PFSK-1 (cell line): ENCODE measurements around the gene KIF4A.

Experiments used
- FOXP2 ChIP-seq: optimal IDR thresholded peaks from 2 replicates; pipeline ENCODE3; 2011; ENCODE audit warnings: borderline replicate concordance, control low read depth, inconsistent platforms; ENCODE audit not compliant: insufficient read depth; ENCODE audit errors: extremely low read length, extremely low read depth
- POLR2AphosphoS5 ChIP-seq: IDR thresholded peaks from 2 replicates; pipeline ENCODE4 v1.6.1; 2012; ENCODE audit warnings: low read depth, mild to moderate bottlenecking, control low read depth, low read length, moderate library complexity
- SIN3A ChIP-seq: IDR thresholded peaks from 2 replicates; pipeline ENCODE4 v1.6.1; 2012; ENCODE audit warnings: mild to moderate bottlenecking, low read length, moderate library complexity, borderline replicate concordance; ENCODE audit not compliant: insufficient read depth
- TAF1 ChIP-seq: IDR thresholded peaks from 2 replicates; pipeline ENCODE4 v1.6.1; 2012; ENCODE audit warnings: low read length, control low read depth, borderline replicate concordance; ENCODE audit not compliant: insufficient read depth
- TF ChIP-seq, protein P1 (sequence below), 2 experiments: IDR thresholded peaks; 2 replicates each; pipeline versions ENCODE4 v1.6.1 to v1.8.0; 2011 to 2012; ENCODE audit warnings: low read depth in 2 of 2, low read length in 2 of 2, control low read depth in 1 of 2, inconsistent platforms in 1 of 2, mild to moderate bottlenecking in 1 of 2, moderate library complexity in 1 of 2; ENCODE audit not compliant: insufficient read depth in 1 of 2

KIF4A gene

GRCh38 chrX:70424801-70425200, 134.9 kb downstream of the KIF4A start:
- TF ChIP-seq FOXP2 (no peak), TAF1 (no peak), POLR2AphosphoS5 (no peak), SIN3A (no peak)
- TF ChIP-seq, protein P1, sequence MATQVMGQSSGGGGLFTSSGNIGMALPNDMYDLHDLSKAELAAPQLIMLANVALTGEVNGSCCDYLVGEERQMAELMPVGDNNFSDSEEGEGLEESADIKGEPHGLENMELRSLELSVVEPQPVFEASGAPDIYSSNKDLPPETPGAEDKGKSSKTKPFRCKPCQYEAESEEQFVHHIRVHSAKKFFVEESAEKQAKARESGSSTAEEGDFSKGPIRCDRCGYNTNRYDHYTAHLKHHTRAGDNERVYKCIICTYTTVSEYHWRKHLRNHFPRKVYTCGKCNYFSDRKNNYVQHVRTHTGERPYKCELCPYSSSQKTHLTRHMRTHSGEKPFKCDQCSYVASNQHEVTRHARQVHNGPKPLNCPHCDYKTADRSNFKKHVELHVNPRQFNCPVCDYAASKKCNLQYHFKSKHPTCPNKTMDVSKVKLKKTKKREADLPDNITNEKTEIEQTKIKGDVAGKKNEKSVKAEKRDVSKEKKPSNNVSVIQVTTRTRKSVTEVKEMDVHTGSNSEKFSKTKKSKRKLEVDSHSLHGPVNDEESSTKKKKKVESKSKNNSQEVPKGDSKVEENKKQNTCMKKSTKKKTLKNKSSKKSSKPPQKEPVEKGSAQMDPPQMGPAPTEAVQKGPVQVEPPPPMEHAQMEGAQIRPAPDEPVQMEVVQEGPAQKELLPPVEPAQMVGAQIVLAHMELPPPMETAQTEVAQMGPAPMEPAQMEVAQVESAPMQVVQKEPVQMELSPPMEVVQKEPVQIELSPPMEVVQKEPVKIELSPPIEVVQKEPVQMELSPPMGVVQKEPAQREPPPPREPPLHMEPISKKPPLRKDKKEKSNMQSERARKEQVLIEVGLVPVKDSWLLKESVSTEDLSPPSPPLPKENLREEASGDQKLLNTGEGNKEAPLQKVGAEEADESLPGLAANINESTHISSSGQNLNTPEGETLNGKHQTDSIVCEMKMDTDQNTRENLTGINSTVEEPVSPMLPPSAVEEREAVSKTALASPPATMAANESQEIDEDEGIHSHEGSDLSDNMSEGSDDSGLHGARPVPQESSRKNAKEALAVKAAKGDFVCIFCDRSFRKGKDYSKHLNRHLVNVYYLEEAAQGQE (IDR thresholded peaks at IDR 0.05; ENCODE audit: insufficient read depth in 1 of 2, low read depth in 2 of 2, low read length in 2 of 2), result no peak

- TF ChIP-seq TAF1, result no peak
- TF ChIP-seq POLR2AphosphoS5, result no peak
- TF ChIP-seq SIN3A, result no peak
- TF ChIP-seq, protein P1 (IDR thresholded peaks at IDR 0.05; ENCODE audit: insufficient read depth in 1 of 2, low read depth in 2 of 2, low read length in 2 of 2), result no peak
- TF ChIP-seq FOXP2, result no peak
Observed at GRCh38 chrX:70426286-70427278, 136.7 kb downstream of the KIF4A start.

DNA sequence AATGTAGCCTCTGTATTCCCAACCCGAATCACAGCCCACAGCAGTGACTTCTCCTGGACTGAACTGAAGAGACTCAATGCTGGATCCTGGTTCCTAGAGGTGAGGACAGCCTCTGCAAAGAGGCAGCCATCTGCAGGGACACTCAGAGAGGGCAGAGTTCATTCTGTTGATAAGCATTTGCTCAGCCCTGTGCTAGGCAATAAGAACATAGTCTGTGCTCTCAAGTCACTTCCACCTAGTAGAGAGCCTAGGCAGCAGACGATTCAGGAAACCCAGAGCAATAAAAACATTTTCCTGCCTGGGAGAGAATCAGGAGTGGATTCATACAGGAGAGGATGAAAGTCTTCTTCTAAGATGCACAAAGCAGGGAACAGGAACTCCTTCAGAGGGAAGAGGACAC, 137.5 kb downstream of the KIF4A start:
- TF ChIP-seq TAF1 (no peak), FOXP2 (no peak), SIN3A (no peak), POLR2AphosphoS5 (no peak)
- TF ChIP-seq, protein P1 (IDR thresholded peaks at IDR 0.05; ENCODE audit: insufficient read depth in 1 of 2, low read depth in 2 of 2, low read length in 2 of 2), result no peak

DNA sequence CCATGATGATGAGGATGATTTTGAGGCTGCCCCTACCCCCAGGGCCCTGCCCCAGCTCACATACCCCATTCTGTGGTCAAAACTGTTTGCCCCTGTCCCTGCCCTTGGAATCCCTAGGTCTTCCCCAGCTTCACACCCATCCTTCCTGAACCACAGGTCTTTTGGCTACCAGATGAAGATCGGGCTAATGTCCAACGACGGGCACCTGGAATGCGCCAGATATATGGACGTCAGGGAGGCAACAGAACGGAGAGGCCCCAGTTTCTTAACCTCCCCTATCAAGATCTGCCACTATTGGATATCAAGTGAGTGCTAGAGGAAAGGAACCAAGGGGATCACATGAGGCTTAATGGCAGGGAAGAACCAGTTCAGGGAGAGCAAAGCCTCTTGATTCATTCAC, 139.9 kb downstream of the KIF4A start:
- no peak for TF ChIP-seq FOXP2
- TF ChIP-seq, protein P1 (IDR thresholded peaks at IDR 0.05; ENCODE audit: insufficient read depth in 1 of 2, low read depth in 2 of 2, low read length in 2 of 2), result no peak
- TF ChIP-seq SIN3A, result no peak
- no peak for TF ChIP-seq POLR2AphosphoS5
- TF ChIP-seq TAF1, result no peak
